Measurements from ENCODE around the gene ZNF579. TPM values are rescaled to one million over a fixed set of nuclear protein-coding genes. Genes with fewer than 3 reads are reported as not detected.

ZNF579 gene
- polyA plus RNA-seq, 1 donor (not counting 4 experiments of a cell fraction or from before 2014, with no cell fraction given) = 1.5 TPM

DNA sequence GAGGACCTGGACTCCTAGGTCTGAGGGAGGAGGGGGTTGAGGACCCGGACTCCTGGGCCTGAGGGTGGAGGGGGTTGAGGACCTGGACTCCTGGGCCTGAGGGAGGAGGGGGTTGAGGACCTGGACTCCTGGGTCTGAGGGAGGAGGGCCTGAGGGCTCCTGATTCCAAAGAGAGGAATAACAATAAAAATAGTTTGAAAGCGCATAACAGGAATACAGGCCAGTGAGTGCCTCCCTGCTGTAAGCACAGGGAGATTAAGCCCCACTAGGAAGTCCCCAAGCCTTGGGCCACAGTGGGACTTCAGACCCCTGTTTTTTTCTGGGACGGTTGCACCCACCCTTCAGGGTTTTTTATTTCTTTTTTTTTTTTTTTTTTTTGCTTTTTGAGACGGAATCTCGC is 42.5 kb downstream of the ZNF579 start:
- H3K27me3 ChIP-seq (ENCODE audit: control insufficient read depth, extremely low read depth, insufficient read depth, low read length) = no peaks in the 10 kb centered on the region
- DNase-seq (ENCODE audit: low read depth, low spot score) = no peak
- H3K4me2 ChIP-seq (ENCODE audit: control insufficient read depth, extremely low read depth, insufficient read depth, low read depth, low read length) = no peak overlapping the region
- TF ChIP-seq, protein P1, sequence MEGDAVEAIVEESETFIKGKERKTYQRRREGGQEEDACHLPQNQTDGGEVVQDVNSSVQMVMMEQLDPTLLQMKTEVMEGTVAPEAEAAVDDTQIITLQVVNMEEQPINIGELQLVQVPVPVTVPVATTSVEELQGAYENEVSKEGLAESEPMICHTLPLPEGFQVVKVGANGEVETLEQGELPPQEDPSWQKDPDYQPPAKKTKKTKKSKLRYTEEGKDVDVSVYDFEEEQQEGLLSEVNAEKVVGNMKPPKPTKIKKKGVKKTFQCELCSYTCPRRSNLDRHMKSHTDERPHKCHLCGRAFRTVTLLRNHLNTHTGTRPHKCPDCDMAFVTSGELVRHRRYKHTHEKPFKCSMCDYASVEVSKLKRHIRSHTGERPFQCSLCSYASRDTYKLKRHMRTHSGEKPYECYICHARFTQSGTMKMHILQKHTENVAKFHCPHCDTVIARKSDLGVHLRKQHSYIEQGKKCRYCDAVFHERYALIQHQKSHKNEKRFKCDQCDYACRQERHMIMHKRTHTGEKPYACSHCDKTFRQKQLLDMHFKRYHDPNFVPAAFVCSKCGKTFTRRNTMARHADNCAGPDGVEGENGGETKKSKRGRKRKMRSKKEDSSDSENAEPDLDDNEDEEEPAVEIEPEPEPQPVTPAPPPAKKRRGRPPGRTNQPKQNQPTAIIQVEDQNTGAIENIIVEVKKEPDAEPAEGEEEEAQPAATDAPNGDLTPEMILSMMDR (optimal IDR thresholded peaks at IDR 0.05 in 1 of 3, IDR thresholded peaks at IDR 0.05 in 1 of 3, conservative IDR thresholded peaks at IDR 0.05 in 1 of 3; ENCODE audit: extremely low read depth in 1 of 3, insufficient read depth in 2 of 3, low read length in 3 of 3) = no peak
- TF ChIP-seq EZH2 (IDR thresholded peaks at IDR 0.05; ENCODE audit: low read length) = no peak
- FAIRE-seq = no peak
- H3K4me3 ChIP-seq (ENCODE audit: control insufficient read depth in 2 of 3, extremely low read depth in 1 of 3, insufficient read depth in 2 of 3, low read depth in 1 of 3, low read length in 3 of 3) = no peak overlapping the region
- no peak overlapping the region for H3K27ac ChIP-seq (ENCODE audit: control insufficient read depth, insufficient read depth, low read length)
- H3K4me1 ChIP-seq (ENCODE audit: control insufficient read depth, extremely low read depth, insufficient read depth, low read length) = no peaks in the 10 kb centered on the region
- dilution Hi-C loops (cut with MboI; ENCODE audit: extremely low pct_ligation_motif_present, low sequenced_read_pairs) = no loop called here
- no peaks in the 10 kb centered on the region for H3K9me3 ChIP-seq (ENCODE audit: control insufficient read depth, low read depth, low read length)
- H4K20me1 ChIP-seq (ENCODE audit: control insufficient read depth, extremely low read depth, insufficient read depth, low read length) = no peaks in the 10 kb centered on the region
- no peak overlapping the region for H2AFZ ChIP-seq (ENCODE audit: control insufficient read depth, low read length)
- H3K9ac ChIP-seq (ENCODE audit: control insufficient read depth, extremely low read depth, insufficient read depth, low read length) = no peak overlapping the region
- no peaks in the 10 kb centered on the region for H3K36me3 ChIP-seq (ENCODE audit: control insufficient read depth in 2 of 2, extremely low read depth in 1 of 2, insufficient read depth in 2 of 2, low read length in 2 of 2)
- H3K79me2 ChIP-seq (ENCODE audit: control insufficient read depth, insufficient read depth, low read length) = no peaks in the 10 kb centered on the region
- no peaks in the 10 kb centered on the region for H3K9me1 ChIP-seq (ENCODE audit: control insufficient read depth, extremely low read depth, insufficient read depth, low read length)

DNA sequence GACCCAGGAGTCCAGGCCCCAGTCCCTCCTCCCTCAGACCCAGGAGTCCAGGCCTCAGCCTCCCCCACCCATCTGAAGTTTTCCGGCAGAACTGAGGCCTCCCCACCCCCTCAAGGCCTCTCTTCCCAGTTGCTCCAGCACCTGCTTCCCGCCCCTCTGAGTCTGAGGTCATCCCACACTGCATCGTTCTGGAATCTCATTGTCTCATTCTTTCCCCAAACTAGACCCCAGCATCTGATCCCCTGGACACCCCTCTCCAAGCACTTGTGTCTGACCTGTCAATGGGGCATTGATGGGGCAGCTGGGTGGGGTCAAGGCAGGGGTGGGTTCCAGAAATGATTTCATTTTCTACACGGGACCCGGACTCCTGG is 42.9 kb downstream of the ZNF579 start:
- H3K9me3 ChIP-seq (ENCODE audit: control insufficient read depth, low read depth, low read length) = no peaks in the 10 kb centered on the region
- no peaks in the 10 kb centered on the region for H4K20me1 ChIP-seq (ENCODE audit: control insufficient read depth, extremely low read depth, insufficient read depth, low read length)
- H3K4me3 ChIP-seq (ENCODE audit: control insufficient read depth in 2 of 3, extremely low read depth in 1 of 3, insufficient read depth in 2 of 3, low read depth in 1 of 3, low read length in 3 of 3) = no peak overlapping the region
- H3K4me1 ChIP-seq (ENCODE audit: control insufficient read depth, extremely low read depth, insufficient read depth, low read length) = no peaks in the 10 kb centered on the region
- H3K27me3 ChIP-seq (ENCODE audit: control insufficient read depth, extremely low read depth, insufficient read depth, low read length) = no peaks in the 10 kb centered on the region
- no peak for TF ChIP-seq EZH2 (IDR thresholded peaks at IDR 0.05; ENCODE audit: low read length)
- TF ChIP-seq, protein P1 (optimal IDR thresholded peaks at IDR 0.05 in 1 of 3, IDR thresholded peaks at IDR 0.05 in 1 of 3, conservative IDR thresholded peaks at IDR 0.05 in 1 of 3; ENCODE audit: extremely low read depth in 1 of 3, insufficient read depth in 2 of 3, low read length in 3 of 3) = no peak
- FAIRE-seq (no peak), DNase-seq (ENCODE audit: low read depth, low spot score) (no peak)
- no peaks in the 10 kb centered on the region for H3K9me1 ChIP-seq (ENCODE audit: control insufficient read depth, extremely low read depth, insufficient read depth, low read length)
- no peak overlapping the region for H2AFZ ChIP-seq (ENCODE audit: control insufficient read depth, low read length)
- no peak overlapping the region for H3K27ac ChIP-seq (ENCODE audit: control insufficient read depth, insufficient read depth, low read length)
- no peak overlapping the region for H3K9ac ChIP-seq (ENCODE audit: control insufficient read depth, extremely low read depth, insufficient read depth, low read length)
- H3K79me2 ChIP-seq (ENCODE audit: control insufficient read depth, insufficient read depth, low read length) = no peaks in the 10 kb centered on the region
- no peaks in the 10 kb centered on the region for H3K36me3 ChIP-seq (ENCODE audit: control insufficient read depth in 2 of 2, extremely low read depth in 1 of 2, insufficient read depth in 2 of 2, low read length in 2 of 2)
- H3K4me2 ChIP-seq (ENCODE audit: control insufficient read depth, extremely low read depth, insufficient read depth, low read depth, low read length) = no peak overlapping the region
- dilution Hi-C loops (cut with MboI; ENCODE audit: extremely low pct_ligation_motif_present, low sequenced_read_pairs) = no loop called here
